ENCODE results near the gene TMEM168.

- no peak for TF ChIP-seq CTCF (IDR thresholded peaks at IDR 0.05)
- TF ChIP-seq POLR2A (IDR thresholded peaks at IDR 0.05), result no peak
- no peak for TF ChIP-seq POLR2AphosphoS5 (IDR thresholded peaks at IDR 0.05; ENCODE audit: insufficient read depth in 1 of 2, low read depth in 1 of 2)
Observed at GRCh38 chr7:112745635-112746034, 44.6 kb downstream of the TMEM168 start.

Data from vagina (tissue), 2 donors.